SKM-1 (cell line): ENCODE data around the gene UQCC2.

Experiments used
- DNase-seq: peaks from one replicate; lab custom pipeline; 2025; ENCODE audit not compliant: unreplicated experiment; lab: John Stamatoyannopoulos, UW

UQCC2 gene

GRCh38 chr6:33692078-33692759 lies 19.3 kb downstream of the UQCC2 start:
- no peak for DNase-seq

- no peak for DNase-seq
Observed at GRCh38 chr6:33691456-33692077, 19.9 kb downstream of the UQCC2 start.

GRCh38 chr6:33690766-33691165 lies 20.7 kb downstream of the UQCC2 start:
- DNase-seq = no peak

GRCh38 chr6:33689879-33690278 lies 21.6 kb downstream of the UQCC2 start:
- no peak for DNase-seq

GRCh38 chr6:33689148-33689494 lies 22.4 kb downstream of the UQCC2 start:
- no peak for DNase-seq

GRCh38 chr6:33688451-33689147 lies 22.9 kb downstream of the UQCC2 start:
- no peak for DNase-seq

- DNase-seq = no peak
Observed at GRCh38 chr6:33688006-33688405, 23.5 kb downstream of the UQCC2 start.

- no peak for DNase-seq
Observed at GRCh38 chr6:33686981-33687975, 24.2 kb downstream of the UQCC2 start.

- DNase-seq = no peak
Observed at GRCh38 chr6:33686225-33686924, 25.1 kb downstream of the UQCC2 start.

GRCh38 chr6:33685411-33686224 lies 25.9 kb downstream of the UQCC2 start:
- no peak for DNase-seq

- no peak for DNase-seq
Observed at GRCh38 chr6:33684983-33685382, 26.5 kb downstream of the UQCC2 start.

GRCh38 chr6:33684428-33684896 lies 27.0 kb downstream of the UQCC2 start:
- DNase-seq = no peak

- no peak for DNase-seq
Observed at GRCh38 chr6:33683576-33684427, 27.7 kb downstream of the UQCC2 start.

- DNase-seq = no peak
Observed at GRCh38 chr6:33683051-33683571, 28.4 kb downstream of the UQCC2 start.

- no peak for DNase-seq
Observed at GRCh38 chr6:33682341-33682740, 29.2 kb downstream of the UQCC2 start.

GRCh38 chr6:33679761-33680160 lies 31.7 kb downstream of the UQCC2 start:
- DNase-seq = no peak

- DNase-seq = no peak
Observed at GRCh38 chr6:33678932-33679490, 32.5 kb downstream of the UQCC2 start.
